ENCODE results near the gene PSMD1. TPM values are rescaled to one million over a fixed set of nuclear protein-coding genes. Genes with fewer than 3 reads are reported as not detected.
"Not testable (repeated sequence)": the region's sequence is repeated elsewhere in the genome, so short reads cannot be mapped to it uniquely, and the experiment has no call there.

Gene PSMD1
- total and polyA plus RNA-seq, 2 donors (not counting 3 experiments of a cell fraction or from before 2014, with no cell fraction given) = 163 to 209 TPM

DNA sequence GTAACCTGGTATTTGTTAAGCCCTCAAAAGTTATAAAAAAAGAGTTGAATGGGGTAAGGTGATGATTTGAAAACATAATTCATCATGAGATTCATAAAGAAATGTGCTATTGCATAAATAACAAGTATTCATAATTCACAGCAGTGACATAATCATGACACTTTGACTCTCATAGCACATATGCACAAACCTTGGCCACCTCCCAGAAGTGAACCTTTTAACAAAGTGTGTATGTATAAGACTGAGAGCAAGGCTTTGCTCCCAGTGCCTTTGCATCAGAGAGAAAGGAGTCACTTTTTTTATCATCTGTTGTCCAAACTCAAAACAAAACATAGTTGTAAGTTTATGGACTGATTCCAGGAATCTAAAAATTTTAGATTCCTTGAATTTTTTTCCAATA is 83.1 kb downstream of the PSMD1 start:
- DNase-seq (ENCODE audit: low read depth, low spot score) = no peak
- POLR2A ChIA-PET = no interaction called here
- CTCF ChIA-PET = no interaction called here

DNA sequence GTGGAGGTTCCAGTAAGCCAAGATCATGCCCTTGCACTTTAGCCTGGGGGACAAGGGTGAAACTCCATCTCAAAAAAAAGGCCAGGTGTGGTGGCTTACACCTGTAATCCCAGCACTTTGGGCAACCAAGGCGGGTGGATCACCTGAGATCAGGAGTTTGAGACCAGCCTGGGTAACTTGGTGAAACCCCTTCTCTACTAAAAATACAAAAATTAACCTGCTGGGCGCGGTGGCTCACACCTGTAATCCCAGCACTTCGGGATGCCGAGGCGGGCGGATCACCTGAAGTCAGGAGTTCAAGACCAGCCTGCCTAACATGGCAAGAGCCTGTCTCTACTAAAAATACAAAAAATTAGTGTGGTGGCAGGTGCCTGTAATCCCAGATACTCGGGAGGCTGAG is 84.1 kb downstream of the PSMD1 start:
- not testable (repeated sequence) for FAIRE-seq

More for the DNA sequence above, 83.1 kb downstream of the PSMD1 start:
- no TSS peak for BruUV-seq (replicated peaks)
- H2AFZ ChIP-seq (ENCODE audit: low read depth, low read length) = no peak overlapping the region
- no peak overlapping the region for H3K4me3 ChIP-seq (replicated peaks in 1 of 3; ENCODE audit: insufficient read depth in 1 of 3, low read depth in 1 of 3, low read length in 3 of 3)
- peaks cover 0 to 4% of the 10 kb centered on the region in 2 experiments for H3K36me3 ChIP-seq (ENCODE audit: control insufficient read depth in 2 of 2, extremely low read depth in 1 of 2, insufficient read depth in 2 of 2, low read length in 2 of 2)
- H3K27me3 ChIP-seq (ENCODE audit: control insufficient read depth in 2 of 2, insufficient read depth in 2 of 2, low read length in 2 of 2) = no peaks in the 10 kb centered on the region
- H3K4me1 ChIP-seq (ENCODE audit: control insufficient read depth, extremely low read depth, insufficient read depth, low read length) = peaks cover 6% of the 10 kb centered on the region
- TF ChIP-seq MYC (IDR thresholded peaks at IDR 0.05; ENCODE audit: low read depth, low read length) (no peak), GATA2 (IDR thresholded peaks at IDR 0.05; ENCODE audit: insufficient read depth, insufficient read length, low read depth, low read length) (no peak), JUN (IDR thresholded peaks at IDR 0.05; ENCODE audit: borderline replicate concordance, insufficient read depth, insufficient read length, low read depth) (no peak), POLR2AphosphoS5 (IDR thresholded peaks at IDR 0.05; ENCODE audit: insufficient read depth, low read depth, low read length) (no peak), EZH2 (IDR thresholded peaks at IDR 0.05; ENCODE audit: borderline replicate concordance, low read depth, low read length, severe bottlenecking) (no peak), FOS (IDR thresholded peaks at IDR 0.05; ENCODE audit: borderline replicate concordance, insufficient read depth, low read length) (no peak), POLR2A (IDR thresholded peaks at IDR 0.05; ENCODE audit: low read depth, low read length) (no peak)
- TF ChIP-seq, protein P1, sequence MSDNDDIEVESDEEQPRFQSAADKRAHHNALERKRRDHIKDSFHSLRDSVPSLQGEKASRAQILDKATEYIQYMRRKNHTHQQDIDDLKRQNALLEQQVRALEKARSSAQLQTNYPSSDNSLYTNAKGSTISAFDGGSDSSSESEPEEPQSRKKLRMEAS (IDR thresholded peaks at IDR 0.05; ENCODE audit: insufficient read depth, insufficient read length) = no peak
- TF ChIP-seq, protein P2, sequence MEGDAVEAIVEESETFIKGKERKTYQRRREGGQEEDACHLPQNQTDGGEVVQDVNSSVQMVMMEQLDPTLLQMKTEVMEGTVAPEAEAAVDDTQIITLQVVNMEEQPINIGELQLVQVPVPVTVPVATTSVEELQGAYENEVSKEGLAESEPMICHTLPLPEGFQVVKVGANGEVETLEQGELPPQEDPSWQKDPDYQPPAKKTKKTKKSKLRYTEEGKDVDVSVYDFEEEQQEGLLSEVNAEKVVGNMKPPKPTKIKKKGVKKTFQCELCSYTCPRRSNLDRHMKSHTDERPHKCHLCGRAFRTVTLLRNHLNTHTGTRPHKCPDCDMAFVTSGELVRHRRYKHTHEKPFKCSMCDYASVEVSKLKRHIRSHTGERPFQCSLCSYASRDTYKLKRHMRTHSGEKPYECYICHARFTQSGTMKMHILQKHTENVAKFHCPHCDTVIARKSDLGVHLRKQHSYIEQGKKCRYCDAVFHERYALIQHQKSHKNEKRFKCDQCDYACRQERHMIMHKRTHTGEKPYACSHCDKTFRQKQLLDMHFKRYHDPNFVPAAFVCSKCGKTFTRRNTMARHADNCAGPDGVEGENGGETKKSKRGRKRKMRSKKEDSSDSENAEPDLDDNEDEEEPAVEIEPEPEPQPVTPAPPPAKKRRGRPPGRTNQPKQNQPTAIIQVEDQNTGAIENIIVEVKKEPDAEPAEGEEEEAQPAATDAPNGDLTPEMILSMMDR (IDR thresholded peaks at IDR 0.05; ENCODE audit: extremely low read depth in 1 of 2, insufficient read depth in 1 of 2, low read depth in 1 of 2, low read length in 2 of 2) = no peak
- H3K4me2 ChIP-seq (ENCODE audit: insufficient read depth, low read length) = no peak overlapping the region
- peaks cover 8% of the 10 kb centered on the region for H3K79me2 ChIP-seq (ENCODE audit: control insufficient read depth, insufficient read depth, low read length)
- FAIRE-seq = no peak
- no peaks in the 10 kb centered on the region for H3K9me3 ChIP-seq (replicated peaks; ENCODE audit: control insufficient read depth, insufficient read depth, low read length)
- no peak overlapping the region for H3K9ac ChIP-seq (replicated peaks; ENCODE audit: extremely low read depth, insufficient read depth, low read length)
- dilution Hi-C loops (cut with MboI; ENCODE audit: extremely low pct_ligation_motif_present, low sequenced_read_pairs) = no loop called here
- intact Hi-C loops (cut with micrococcal nuclease) = no loop called here
- H3K9me1 ChIP-seq (replicated peaks; ENCODE audit: control insufficient read depth, extremely low read depth, insufficient read depth, low read length) = no peaks in the 10 kb centered on the region
- no peaks in the 10 kb centered on the region for H4K20me1 ChIP-seq (replicated peaks; ENCODE audit: control insufficient read depth, extremely low read depth, insufficient read depth, low read length)
- no peak overlapping the region for H3K27ac ChIP-seq (ENCODE audit: insufficient read depth, low read depth, low read length)

More for the DNA sequence above, 84.1 kb downstream of the PSMD1 start:
- H3K4me1 ChIP-seq (ENCODE audit: control insufficient read depth, extremely low read depth, insufficient read depth, low read length); H3K9me1 ChIP-seq (replicated peaks; ENCODE audit: control insufficient read depth, extremely low read depth, insufficient read depth, low read length); dilution Hi-C loops (cut with MboI; ENCODE audit: extremely low pct_ligation_motif_present, low sequenced_read_pairs); H3K36me3 ChIP-seq (ENCODE audit: control insufficient read depth in 2 of 2, extremely low read depth in 1 of 2, insufficient read depth in 2 of 2, low read length in 2 of 2); BruUV-seq (replicated peaks); H3K4me2 ChIP-seq (ENCODE audit: insufficient read depth, low read length); H3K9me3 ChIP-seq (replicated peaks; ENCODE audit: control insufficient read depth, insufficient read depth, low read length); POLR2A ChIA-PET; H4K20me1 ChIP-seq (replicated peaks; ENCODE audit: control insufficient read depth, extremely low read depth, insufficient read depth, low read length); DNase-seq (ENCODE audit: low read depth, low spot score); H3K27ac ChIP-seq (ENCODE audit: insufficient read depth, low read depth, low read length); H3K9ac ChIP-seq (replicated peaks; ENCODE audit: extremely low read depth, insufficient read depth, low read length); H3K79me2 ChIP-seq (ENCODE audit: control insufficient read depth, insufficient read depth, low read length); H3K4me3 ChIP-seq (replicated peaks in 1 of 3; ENCODE audit: insufficient read depth in 1 of 3, low read depth in 1 of 3, low read length in 3 of 3); H2AFZ ChIP-seq (ENCODE audit: low read depth, low read length); intact Hi-C loops (cut with micrococcal nuclease); CTCF ChIA-PET; H3K27me3 ChIP-seq (ENCODE audit: control insufficient read depth in 2 of 2, insufficient read depth in 2 of 2, low read length in 2 of 2): not testable (repeated sequence)
